Kidney capillary endothelial cell (primary cell): ENCODE data around the gene CEP112.
A peak's percentile ranks its signal among the peaks of the same experiment; 100 is the strongest.

Source experiments
- DNase-seq: peaks from one replicate; pipeline ENCODE4 v3.0.0-alpha.2; 2018; ENCODE audit warnings: low spot score

The CEP112 gene

GRCh38 chr17:66211047-66211810 is 19.3 kb upstream of the CEP112 start:
- DNase-seq = no peak

- DNase-seq = no peak
Observed at GRCh38 chr17:66210208-66210574, 18.3 kb upstream of the CEP112 start.

- DNase-seq = no peak
Observed at GRCh38 chr17:66207936-66208335, 16.0 kb upstream of the CEP112 start.

- no peak for DNase-seq
Observed at GRCh38 chr17:66203274-66204015, 11.5 kb upstream of the CEP112 start.

GRCh38 chr17:66200685-66201092 is 8.8 kb upstream of the CEP112 start:
- DNase-seq = peak; percentile 67

- no peak for DNase-seq
Observed at GRCh38 chr17:66198242-66198641, 6.3 kb upstream of the CEP112 start.

GRCh38 chr17:66192378-66192687 is 400 bp upstream of the CEP112 start:
- no peak for DNase-seq

- DNase-seq = peak; percentile 45
Observed at GRCh38 chr17:66190738-66191592, 968 bp downstream of the CEP112 start.

- DNase-seq = no peak
Observed at GRCh38 chr17:66187718-66188117, 4.2 kb downstream of the CEP112 start.

GRCh38 chr17:66185862-66186261 is 6.1 kb downstream of the CEP112 start:
- no peak for DNase-seq

GRCh38 chr17:66184392-66184791 is 7.5 kb downstream of the CEP112 start:
- DNase-seq = no peak

- no peak for DNase-seq
Observed at GRCh38 chr17:66183529-66183928, 8.4 kb downstream of the CEP112 start.

- DNase-seq = no peak
Observed at GRCh38 chr17:66178642-66179041, 13.3 kb downstream of the CEP112 start.

GRCh38 chr17:66177048-66177447 is 14.9 kb downstream of the CEP112 start:
- no peak for DNase-seq

GRCh38 chr17:66175892-66176291 is 16.0 kb downstream of the CEP112 start:
- DNase-seq = no peak

GRCh38 chr17:66172691-66173223 is 19.2 kb downstream of the CEP112 start:
- no peak for DNase-seq

GRCh38 chr17:66172144-66172543 is 19.8 kb downstream of the CEP112 start:
- DNase-seq = no peak

GRCh38 chr17:66171692-66172091 is 20.2 kb downstream of the CEP112 start:
- no peak for DNase-seq

GRCh38 chr17:66171172-66171571 is 20.8 kb downstream of the CEP112 start:
- no peak for DNase-seq

GRCh38 chr17:66169839-66170238 is 22.1 kb downstream of the CEP112 start:
- no peak for DNase-seq

GRCh38 chr17:66167189-66167815 is 24.6 kb downstream of the CEP112 start:
- DNase-seq = no peak

GRCh38 chr17:66165537-66166123 is 26.3 kb downstream of the CEP112 start:
- DNase-seq = peak; percentile 58
